Mucosa of descending colon (tissue), 3 donors: ENCODE results near the gene KLHL5. TPM values are rescaled to one million over a fixed set of nuclear protein-coding genes. Genes with fewer than 3 reads are reported as not detected.

Experiments used
- ATAC-seq: fragments of 200-7000 bp; cut with Tn5 transposase; one replicate; pipeline ENCODE4 v1.9.1; 2020; ENCODE audit warnings: mild to moderate bottlenecking, moderate library complexity
- DNase-seq, 3 donors: peaks; one replicate each; pipeline ENCODE4 v3.0.0-alpha.2; 2020
- H3K36me3 ChIP-seq: fragments of 200-600 bp; one replicate; pipeline ENCODE4 v1.8.0; 2021; ENCODE audit warnings: low read depth, mild to moderate bottlenecking
- H3K4me1 ChIP-seq: fragments of 200-600 bp; one replicate; pipeline ENCODE4 v1.8.0; 2021; ENCODE audit warnings: low read depth, mild to moderate bottlenecking
- H3K4me3 ChIP-seq: fragments of 200-600 bp; one replicate; pipeline ENCODE4 v1.8.0; 2021; ENCODE audit warnings: mild to moderate bottlenecking
- H3K9me3 ChIP-seq: fragments of 200-600 bp; one replicate; pipeline ENCODE4 v1.8.0; 2021; ENCODE audit warnings: mild to moderate bottlenecking
- intact Hi-C, 2 donors: fragments of 100-400 bp; cut with DNase I in 1 of 2; cut with micrococcal nuclease in 1 of 2; formaldehyde crosslinking; loops; one replicate each; pipeline versions ENCODE4 v1.11.0 to v1.11.1; 2022; cut with DNase I, micrococcal nuclease
- long read RNA-seq, 2 donors: library from polyadenylated mRNA; unstranded; transcript quantifications; one replicate each; pipeline ENCODE4 v2.0.0, GENCODE V29; 2019 to 2021
- total RNA-seq, 3 donors: library from RNA; stranded (reverse); fragmentation: NEBNext Ultra II Directional in 2 of 3; extraction: Animal tissue kit (Norgen Biotek cat#: 25700) in 2 of 3; gene quantifications; one replicate each; pipeline versions ENCODE4 v1.2.1 to v1.2.4, GENCODE V29; 2021 to 2023
- TF ChIP-seq, protein P1 (sequence below): fragments of 200-600 bp; IDR thresholded peaks from one replicate; pipeline ENCODE4 v1.8.0; 2022; ENCODE audit warnings: antibody characterized with exemption, mild to moderate bottlenecking
- donor health status: DM: no; HTN: no; CAD: no; lungs with moderate emphysema.
- donor health status: DM: no; HTN: no; CAD: no.
- donor health status: DM: no; HTN: yes; CAD: no.

The KLHL5 gene, protein sequence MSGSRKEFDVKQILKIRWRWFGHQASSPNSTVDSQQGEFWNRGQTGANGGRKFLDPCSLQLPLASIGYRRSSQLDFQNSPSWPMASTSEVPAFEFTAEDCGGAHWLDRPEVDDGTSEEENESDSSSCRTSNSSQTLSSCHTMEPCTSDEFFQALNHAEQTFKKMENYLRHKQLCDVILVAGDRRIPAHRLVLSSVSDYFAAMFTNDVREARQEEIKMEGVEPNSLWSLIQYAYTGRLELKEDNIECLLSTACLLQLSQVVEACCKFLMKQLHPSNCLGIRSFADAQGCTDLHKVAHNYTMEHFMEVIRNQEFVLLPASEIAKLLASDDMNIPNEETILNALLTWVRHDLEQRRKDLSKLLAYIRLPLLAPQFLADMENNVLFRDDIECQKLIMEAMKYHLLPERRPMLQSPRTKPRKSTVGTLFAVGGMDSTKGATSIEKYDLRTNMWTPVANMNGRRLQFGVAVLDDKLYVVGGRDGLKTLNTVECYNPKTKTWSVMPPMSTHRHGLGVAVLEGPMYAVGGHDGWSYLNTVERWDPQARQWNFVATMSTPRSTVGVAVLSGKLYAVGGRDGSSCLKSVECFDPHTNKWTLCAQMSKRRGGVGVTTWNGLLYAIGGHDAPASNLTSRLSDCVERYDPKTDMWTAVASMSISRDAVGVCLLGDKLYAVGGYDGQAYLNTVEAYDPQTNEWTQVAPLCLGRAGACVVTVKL
- total RNA-seq, result 10 to 100 TPM in 2 of 3 donors, 1 to 10 TPM in 1; 2.5 to 94.8 (median 15.2) TPM
- long read RNA-seq, donor 1, transcript KLHL5-205 (11 exons, 2,926 nt), result major isoform, 107 of 177 reads
- long read RNA-seq, donor 1, transcript KLHL5-201 (12 exons, 3,425 nt), result minor isoform, 9 of 177 reads
- long read RNA-seq, donor 1, partial matches to known transcripts, result 25 of 177 reads
- long read RNA-seq, donor 1, other reads (novel, unspliced or antisense), result 35 of 177 reads
- long read RNA-seq, donor 2, partial matches to known transcripts, result 0 of 2 reads
- long read RNA-seq, donor 2, other reads (novel, unspliced or antisense), result 1 of 2 reads

GRCh38 chr4:39062094-39062769 lies at the start of gene KLHL5:
TSS of gene KLHL5 (plus strand) at chr4:39062232. CDS start at chr4:39062653, 421 bp downstream.
- no peaks in the 10 kb centered on the region for H3K36me3 ChIP-seq
- no peak for DNase-seq
- ATAC-seq, result no peak
- H3K4me1 ChIP-seq, result no peaks in the 10 kb centered on the region
- no peak within 1 kb of the TSS for H3K4me3 ChIP-seq
- TF ChIP-seq, protein P1, sequence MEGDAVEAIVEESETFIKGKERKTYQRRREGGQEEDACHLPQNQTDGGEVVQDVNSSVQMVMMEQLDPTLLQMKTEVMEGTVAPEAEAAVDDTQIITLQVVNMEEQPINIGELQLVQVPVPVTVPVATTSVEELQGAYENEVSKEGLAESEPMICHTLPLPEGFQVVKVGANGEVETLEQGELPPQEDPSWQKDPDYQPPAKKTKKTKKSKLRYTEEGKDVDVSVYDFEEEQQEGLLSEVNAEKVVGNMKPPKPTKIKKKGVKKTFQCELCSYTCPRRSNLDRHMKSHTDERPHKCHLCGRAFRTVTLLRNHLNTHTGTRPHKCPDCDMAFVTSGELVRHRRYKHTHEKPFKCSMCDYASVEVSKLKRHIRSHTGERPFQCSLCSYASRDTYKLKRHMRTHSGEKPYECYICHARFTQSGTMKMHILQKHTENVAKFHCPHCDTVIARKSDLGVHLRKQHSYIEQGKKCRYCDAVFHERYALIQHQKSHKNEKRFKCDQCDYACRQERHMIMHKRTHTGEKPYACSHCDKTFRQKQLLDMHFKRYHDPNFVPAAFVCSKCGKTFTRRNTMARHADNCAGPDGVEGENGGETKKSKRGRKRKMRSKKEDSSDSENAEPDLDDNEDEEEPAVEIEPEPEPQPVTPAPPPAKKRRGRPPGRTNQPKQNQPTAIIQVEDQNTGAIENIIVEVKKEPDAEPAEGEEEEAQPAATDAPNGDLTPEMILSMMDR, result no peak
- intact Hi-C loops, result no loop called here
- H3K9me3 ChIP-seq, result no peaks in the 10 kb centered on the region

GRCh38 chr4:39014028-39014427 lies 48.0 kb upstream of the KLHL5 start:
- TF ChIP-seq, protein P1, result no peak
- Histone ChIP-seq H3K4me3 (no peak overlapping the region), H3K4me1 (no peaks in the 10 kb centered on the region), H3K9me3 (no peaks in the 10 kb centered on the region), H3K36me3 (no peaks in the 10 kb centered on the region)
- intact Hi-C loops, result no loop called here
- ATAC-seq (no peak), DNase-seq (no peak)

DNA sequence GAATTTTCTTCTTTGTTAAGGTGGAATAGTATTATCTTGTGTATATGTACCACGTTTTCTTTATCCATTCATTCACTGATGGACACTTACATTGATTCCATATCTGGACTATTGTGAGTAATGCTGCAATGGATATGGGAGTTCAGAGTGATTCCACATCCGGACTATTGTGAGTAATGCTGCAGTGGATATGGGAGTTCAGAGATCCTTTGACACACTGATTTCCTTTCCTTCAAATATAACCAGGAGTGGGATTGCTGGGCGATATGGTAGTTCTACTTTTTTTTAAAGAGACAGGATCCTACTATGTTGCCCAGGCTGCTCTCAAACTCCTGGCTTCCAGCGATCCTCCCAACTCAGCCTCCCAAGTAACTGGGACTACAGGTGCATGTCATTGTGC lies 41.9 kb upstream of the KLHL5 start:
- intact Hi-C loops, result no loop called here
- no peak for ATAC-seq
- Histone ChIP-seq H3K4me1 (no peaks in the 10 kb centered on the region), H3K9me3 (no peaks in the 10 kb centered on the region), H3K4me3 (no peak overlapping the region), H3K36me3 (no peaks in the 10 kb centered on the region)
- TF ChIP-seq, protein P1, result no peak
- no peak for DNase-seq

DNA sequence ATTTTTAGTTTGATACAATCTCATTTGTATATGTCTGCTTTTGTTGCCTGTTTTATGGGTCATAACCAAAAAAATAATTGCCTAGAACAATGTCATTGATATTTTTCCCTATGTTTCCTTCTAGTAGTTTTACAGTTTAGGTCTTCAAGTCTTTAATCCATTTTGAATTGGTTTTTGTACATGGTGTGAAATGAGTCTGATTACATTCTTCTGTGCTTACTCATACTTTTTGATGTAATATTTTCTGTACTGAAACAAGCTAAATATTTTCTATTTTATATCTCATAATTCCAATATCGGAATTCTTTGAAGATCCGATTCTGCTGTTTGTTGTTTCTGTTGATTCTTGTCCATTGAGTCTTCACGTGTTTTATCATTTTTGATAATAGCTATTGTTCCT lies 40.4 kb upstream of the KLHL5 start:
- DNase-seq, result no peak
- intact Hi-C loops, result no loop called here
- no peak overlapping the region for H3K4me3 ChIP-seq
- H3K36me3 ChIP-seq, result no peaks in the 10 kb centered on the region
- H3K9me3 ChIP-seq, result no peaks in the 10 kb centered on the region
- no peak for ATAC-seq
- H3K4me1 ChIP-seq, result no peaks in the 10 kb centered on the region
- TF ChIP-seq, protein P1, result no peak

- no peak overlapping the region for H3K4me3 ChIP-seq
- no peaks in the 10 kb centered on the region for H3K4me1 ChIP-seq
- no peak for DNase-seq
- intact Hi-C loops, result no loop called here
- ATAC-seq, result no peak
- no peaks in the 10 kb centered on the region for H3K9me3 ChIP-seq
- TF ChIP-seq, protein P1, result no peak
- no peaks in the 10 kb centered on the region for H3K36me3 ChIP-seq
Observed at GRCh38 chr4:39022241-39022640, 39.8 kb upstream of the KLHL5 start.
